SK-N-SH (cell line): ENCODE data around the gene APOL4. TPM values are rescaled to one million over a fixed set of nuclear protein-coding genes. Genes with fewer than 3 reads are reported as not detected.

Experiments
- CTCF ChIA-PET: fragments of 300-600, 350-600 bp; formaldehyde crosslinking; extraction: SDS; loops from one replicate; lab custom pipeline; 2021; lab: Yijun Ruan, JAX
- POLR2A ChIA-PET: fragments of 350-600 bp; sonication (Branson Sonifier 250); formaldehyde crosslinking; extraction: SDS; loops from one replicate; lab custom pipeline; 2020; ENCODE audit warnings: antibody characterized with exemption, inconsistent platforms; lab: Yijun Ruan, JAX
- DNase-seq: peaks from one replicate; pipeline ENCODE4 v3.0.0; 2012
- H2AFZ ChIP-seq: fragments of 200-600 bp; sonication (generic); 2 replicates; pipeline ENCODE4 v1.8.1; 2016; ENCODE audit warnings: antibody characterized with exemption, mild to moderate bottlenecking, low read depth
- H3F3A ChIP-seq: fragments of 200-600 bp; sonication (generic); replicated peaks from 2 replicates; pipeline ENCODE3; 2016; ENCODE audit warnings: antibody characterized with exemption, mild to moderate bottlenecking; ENCODE audit not compliant: insufficient read depth
- H3K27ac ChIP-seq, 2 experiments: fragments of 200-500 bp in 1 of 2; fragments of 200-600 bp in 1 of 2; sonication (Bioruptor generic) in 1 of 2; sonication (generic), shearing (Covaris generic) in 1 of 2; 2 replicates each; pipeline versions ENCODE4 v1.5.1 to v1.6.1; 2014 to 2016; ENCODE audit warnings: low read depth in 2 of 2, inconsistent platforms in 1 of 2, low read length in 1 of 2, mild to moderate bottlenecking in 1 of 2, mixed read lengths in 1 of 2
- H3K27me3 ChIP-seq: fragments of 200-600 bp; sonication (generic), shearing (Covaris generic); 2 replicates; pipeline ENCODE4 v1.6.1; 2016; ENCODE audit warnings: mixed run types; ENCODE audit not compliant: insufficient read depth
- H3K36me3 ChIP-seq, 2 experiments: fragments of 200-500 bp in 1 of 2; fragments of 200-600 bp in 1 of 2; sonication (Bioruptor generic) in 1 of 2; sonication (generic) in 1 of 2; replicated peaks in 1 of 2; 2 replicates each; pipeline versions ENCODE3 to v1.5.1; 2014 to 2016; ENCODE audit warnings: low read length in 1 of 2, mild to moderate bottlenecking in 1 of 2; ENCODE audit not compliant: insufficient read depth in 2 of 2, control insufficient read depth in 1 of 2
- H3K4me1 ChIP-seq, 2 experiments: fragments of 200-500 bp in 1 of 2; fragments of 200-600 bp in 1 of 2; sonication (Bioruptor generic) in 1 of 2; sonication (generic), shearing (Covaris generic) in 1 of 2; 2 replicates each; pipeline versions ENCODE4 v1.5.1 to v1.6.1; 2014 to 2016; ENCODE audit warnings: low read depth in 1 of 2, low read length in 1 of 2, mixed run types in 1 of 2; ENCODE audit not compliant: insufficient read depth in 2 of 2, control insufficient read depth in 1 of 2
- H3K4me2 ChIP-seq: fragments of 200-600 bp; sonication (generic), shearing (Covaris generic); 2 replicates; pipeline ENCODE4 v1.6.1; 2017; ENCODE audit warnings: mixed run types
- H3K4me3 ChIP-seq, 2 experiments: fragments of 200-500 bp in 1 of 2; fragments of 200-600 bp in 1 of 2; sonication (Bioruptor generic) in 1 of 2; sonication (generic), shearing (Covaris generic) in 1 of 2; 2 replicates each; pipeline versions ENCODE4 v1.5.1 to v1.8.1; 2014 to 2016; ENCODE audit warnings: low read depth in 2 of 2, inconsistent platforms in 1 of 2, low read length in 1 of 2, mild to moderate bottlenecking in 1 of 2, mixed read lengths in 1 of 2, moderate library complexity in 1 of 2
- H3K79me2 ChIP-seq: fragments of 200-600 bp; sonication (generic); 2 replicates; pipeline ENCODE4 v1.8.1; 2017; ENCODE audit warnings: mild to moderate bottlenecking; ENCODE audit not compliant: insufficient read depth
- H3K9ac ChIP-seq: fragments of 200-600 bp; sonication (generic); 2 replicates; pipeline ENCODE4 v1.6.1; 2017; ENCODE audit warnings: mixed run types
- H3K9me2 ChIP-seq: fragments of 200-600 bp; sonication (generic); 2 replicates; pipeline ENCODE4 v1.6.1; 2017; ENCODE audit warnings: mixed run types
- H3K9me3 ChIP-seq: fragments of 200-600 bp; sonication (generic); 2 replicates; pipeline ENCODE4 v1.6.1; 2017; ENCODE audit warnings: mixed run types, mild to moderate bottlenecking, moderate library complexity
- H4K20me1 ChIP-seq: fragments of 200-600 bp; sonication (generic); 2 replicates; pipeline ENCODE4 v1.6.1; 2017; ENCODE audit warnings: mild to moderate bottlenecking, mixed run types; ENCODE audit not compliant: insufficient read depth
- CHD2 ChIP-seq: fragments of 150-350 bp; IDR thresholded peaks from 2 replicates; pipeline ENCODE4 v1.6.1; 2018; ENCODE audit warnings: low read length; ENCODE audit not compliant: partially characterized antibody
- EP300 ChIP-seq, 2 experiments: IDR thresholded peaks; 2 replicates each; pipeline versions ENCODE4 v1.4.0 to v1.6.1; 2012; ENCODE audit warnings: borderline replicate concordance in 1 of 2, low read depth in 1 of 2, low read length in 1 of 2
- EZH2phosphoT487 ChIP-seq: fragments of 200-600 bp; sonication (generic); IDR thresholded peaks from 2 replicates; pipeline ENCODE4 v1.6.1; 2017; ENCODE audit warnings: low read depth, mixed run types, mild to moderate bottlenecking, antibody characterized with exemption, moderate library complexity, borderline replicate concordance
- FOSL2 ChIP-seq: IDR thresholded peaks from 2 replicates; pipeline ENCODE4 v1.4.0; 2012; ENCODE audit warnings: low read depth, mild to moderate bottlenecking, moderate library complexity, borderline replicate concordance
- FOXJ3 ChIP-seq: sonication (generic); formaldehyde crosslinking; IDR thresholded peaks from 2 replicates; pipeline ENCODE4 v1.5.1; 2020; ENCODE audit warnings: mild to moderate bottlenecking, missing genetic modification reagents
- FOXM1 ChIP-seq: IDR thresholded peaks from 2 replicates; pipeline ENCODE4 v1.4.0; 2012; ENCODE audit warnings: low read depth, mild to moderate bottlenecking
- JUND ChIP-seq: IDR thresholded peaks from 2 replicates; pipeline ENCODE4 v1.4.0; 2012
- MEF2A ChIP-seq: IDR thresholded peaks from 2 replicates; pipeline ENCODE4 v1.4.0; 2012; ENCODE audit warnings: low read depth, borderline replicate concordance
- MXI1 ChIP-seq: IDR thresholded peaks from 2 replicates; pipeline ENCODE4 v1.6.1; 2012; ENCODE audit warnings: mild to moderate bottlenecking, low read depth, low read length, improper control_type of control experiment
- NFIC ChIP-seq: IDR thresholded peaks from 2 replicates; pipeline ENCODE4 v1.4.0; 2012; ENCODE audit warnings: borderline replicate concordance
- NRF1 ChIP-seq: IDR thresholded peaks from 2 replicates; pipeline ENCODE4 v1.6.1; 2012; ENCODE audit warnings: low read depth, mild to moderate bottlenecking, low read length
- POLR2AphosphoS5 ChIP-seq: IDR thresholded peaks from 2 replicates; pipeline ENCODE4 v1.6.1; 2012; ENCODE audit warnings: low read depth, low read length
- RXRA ChIP-seq: IDR thresholded peaks from 2 replicates; pipeline ENCODE4 v1.4.0; 2012; ENCODE audit warnings: low read depth, mild to moderate bottlenecking, borderline replicate concordance
- SIN3A ChIP-seq: IDR thresholded peaks from 2 replicates; pipeline ENCODE4 v1.6.1; 2012; ENCODE audit warnings: low read depth, mild to moderate bottlenecking, low read length, moderate library complexity, borderline replicate concordance
- SMC3 ChIP-seq: IDR thresholded peaks from 2 replicates; pipeline ENCODE4 v1.6.1; 2012; ENCODE audit warnings: low read depth, low read length, improper control_type of control experiment
- YY1 ChIP-seq: IDR thresholded peaks from 2 replicates; pipeline ENCODE4 v1.4.0; 2012; ENCODE audit warnings: low read depth, mild to moderate bottlenecking
- WGBS: methylation state at CpG from one replicate; pipeline ENCODE4 v1.1.6; 2017; ENCODE audit warnings: low lambda C conversion rate; 5-methylcytosine and 5-hydroxymethylcytosine counted together
- polyA plus RNA-seq, 3 experiments: library from polyadenylated mRNA; depleted of rRNA; stranded (reverse); fragments of >200 nt; gene quantifications; 2 replicates each; pipeline ENCODE4 v1.2.3, GENCODE V29; 2012
- TF ChIP-seq, protein P1 (sequence below): IDR thresholded peaks from 2 replicates; pipeline ENCODE4; 2012
- TF ChIP-seq, protein P2 (sequence below): IDR thresholded peaks from 2 replicates; pipeline ENCODE4 v1.4.0; 2012; ENCODE audit warnings: low read depth
- TF ChIP-seq, protein P3 (sequence below): fragments of 200-600 bp; sonication (generic); IDR thresholded peaks from 2 replicates; pipeline ENCODE4 v1.6.1; 2017; ENCODE audit warnings: antibody characterized with exemption, mild to moderate bottlenecking, moderate library complexity
- TF ChIP-seq, protein P4 (sequence below): IDR thresholded peaks from 2 replicates; pipeline ENCODE4 v1.6.1; 2012; ENCODE audit warnings: mild to moderate bottlenecking, low read depth, low read length, moderate library complexity

APOL4 gene
- polyA plus RNA-seq, 1 of the 3 experiments (the other 2 are of a cell fraction): 0.08 TPM

DNA sequence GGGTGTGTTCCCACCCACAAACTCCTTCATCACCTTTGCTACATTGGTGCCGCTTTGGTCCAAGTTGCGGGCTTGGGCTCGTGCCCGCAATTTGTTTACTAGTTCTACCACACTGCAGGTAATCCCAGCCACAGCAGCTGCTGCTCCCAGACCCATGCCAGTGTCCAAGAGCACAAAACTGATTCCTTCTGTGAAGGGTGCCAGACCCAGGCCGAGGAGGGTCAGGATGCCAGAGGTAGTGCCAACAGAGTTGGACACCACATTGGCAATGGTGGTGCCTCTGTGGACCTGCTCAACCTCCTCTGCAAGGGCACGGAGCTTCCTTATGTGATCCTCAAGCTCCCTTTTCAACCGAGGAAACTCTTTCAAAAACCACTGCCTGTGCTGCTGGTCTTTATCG lies 26.2 kb upstream of the APOL4 start (continued):
- TF ChIP-seq, protein P1, sequence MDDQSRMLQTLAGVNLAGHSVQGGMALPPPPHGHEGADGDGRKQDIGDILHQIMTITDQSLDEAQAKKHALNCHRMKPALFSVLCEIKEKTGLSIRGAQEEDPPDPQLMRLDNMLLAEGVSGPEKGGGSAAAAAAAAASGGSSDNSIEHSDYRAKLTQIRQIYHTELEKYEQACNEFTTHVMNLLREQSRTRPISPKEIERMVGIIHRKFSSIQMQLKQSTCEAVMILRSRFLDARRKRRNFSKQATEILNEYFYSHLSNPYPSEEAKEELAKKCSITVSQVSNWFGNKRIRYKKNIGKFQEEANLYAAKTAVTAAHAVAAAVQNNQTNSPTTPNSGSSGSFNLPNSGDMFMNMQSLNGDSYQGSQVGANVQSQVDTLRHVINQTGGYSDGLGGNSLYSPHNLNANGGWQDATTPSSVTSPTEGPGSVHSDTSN: no peak
- TF ChIP-seq NRF1 (no peak), FOXM1 (no peak)

GRCh38 chr22:36227396-36227795 lies 25.8 kb upstream of the APOL4 start:
- Histone ChIP-seq H2AFZ (no peak overlapping the region), H3F3A (no peaks in the 10 kb centered on the region), H3K79me2 (no peaks in the 10 kb centered on the region), H3K9me2 (no peaks in the 10 kb centered on the region), H3K4me3 (no peak overlapping the region), H3K36me3 (peaks cover 0 to 17% of the 10 kb centered on the region in 2 experiments)
- CTCF ChIA-PET: interaction anchor here (0.9 to 2.2 kb wide), 6 partner anchors 13 to 74 kb away, joined by 3 to 10 read pairs (median 3); no protein-coding TSS in a partner anchor
- DNase-seq: no peak
- 93% methylated on average over 9 of the region's 9 CpGs for WGBS
- TF ChIP-seq NFIC: no peak
- TF ChIP-seq EZH2phosphoT487: no peak
- no peak for TF ChIP-seq SMC3
- TF ChIP-seq MXI1: no peak
- no peak for TF ChIP-seq FOXM1
- TF ChIP-seq EP300 (IDR thresholded peaks at IDR 0.05; ENCODE audit: borderline replicate concordance in 1 of 2, low read depth in 1 of 2, low read length in 1 of 2): no peak
- TF ChIP-seq POLR2AphosphoS5: no peak
- no peak for TF ChIP-seq RXRA
- TF ChIP-seq CHD2: no peak
- TF ChIP-seq, protein P2, sequence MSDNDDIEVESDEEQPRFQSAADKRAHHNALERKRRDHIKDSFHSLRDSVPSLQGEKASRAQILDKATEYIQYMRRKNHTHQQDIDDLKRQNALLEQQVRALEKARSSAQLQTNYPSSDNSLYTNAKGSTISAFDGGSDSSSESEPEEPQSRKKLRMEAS: no peak
- TF ChIP-seq, all 33 proteins: peak for 0
- Histone ChIP-seq H3K9me3 (no peaks in the 10 kb centered on the region), H3K4me1 (no peaks in the 10 kb centered on the region), H3K27me3 (no peaks in the 10 kb centered on the region), H3K27ac (no peak overlapping the region), H3K4me2 (no peak overlapping the region), H4K20me1 (no peaks in the 10 kb centered on the region), H3K9ac (no peak overlapping the region)
- POLR2A ChIA-PET: no interaction called here

- Histone ChIP-seq H2AFZ (no peak overlapping the region), H3F3A (no peaks in the 10 kb centered on the region), H4K20me1 (no peaks in the 10 kb centered on the region), H3K79me2 (no peaks in the 10 kb centered on the region), H3K27me3 (no peaks in the 10 kb centered on the region), H3K9me3 (no peaks in the 10 kb centered on the region), H3K4me1 (peaks cover 0 to 5% of the 10 kb centered on the region in 2 experiments; a peak in 1 of 4 replicates), H3K4me3 (no peak overlapping the region), H3K4me2 (no peak overlapping the region), H3K27ac (no peak overlapping the region), H3K9ac (no peak overlapping the region), H3K36me3 (peaks cover 0 to 8% of the 10 kb centered on the region in 2 experiments), H3K9me2 (no peaks in the 10 kb centered on the region)
- POLR2A ChIA-PET: no interaction called here
- WGBS: 97% methylated on average over 5 of the region's 5 CpGs
- CTCF ChIA-PET: interaction anchor here (0.7 to 2.2 kb wide), 3 partner anchors 13 to 46 kb away, joined by 3 to 10 read pairs (median 4); partner anchors contain the start of gene APOL2
- DNase-seq: no peak
- TF ChIP-seq JUND: no peak
- TF ChIP-seq YY1: no peak
- no peak for TF ChIP-seq MXI1
- no peak for TF ChIP-seq MEF2A
- TF ChIP-seq, protein P3, sequence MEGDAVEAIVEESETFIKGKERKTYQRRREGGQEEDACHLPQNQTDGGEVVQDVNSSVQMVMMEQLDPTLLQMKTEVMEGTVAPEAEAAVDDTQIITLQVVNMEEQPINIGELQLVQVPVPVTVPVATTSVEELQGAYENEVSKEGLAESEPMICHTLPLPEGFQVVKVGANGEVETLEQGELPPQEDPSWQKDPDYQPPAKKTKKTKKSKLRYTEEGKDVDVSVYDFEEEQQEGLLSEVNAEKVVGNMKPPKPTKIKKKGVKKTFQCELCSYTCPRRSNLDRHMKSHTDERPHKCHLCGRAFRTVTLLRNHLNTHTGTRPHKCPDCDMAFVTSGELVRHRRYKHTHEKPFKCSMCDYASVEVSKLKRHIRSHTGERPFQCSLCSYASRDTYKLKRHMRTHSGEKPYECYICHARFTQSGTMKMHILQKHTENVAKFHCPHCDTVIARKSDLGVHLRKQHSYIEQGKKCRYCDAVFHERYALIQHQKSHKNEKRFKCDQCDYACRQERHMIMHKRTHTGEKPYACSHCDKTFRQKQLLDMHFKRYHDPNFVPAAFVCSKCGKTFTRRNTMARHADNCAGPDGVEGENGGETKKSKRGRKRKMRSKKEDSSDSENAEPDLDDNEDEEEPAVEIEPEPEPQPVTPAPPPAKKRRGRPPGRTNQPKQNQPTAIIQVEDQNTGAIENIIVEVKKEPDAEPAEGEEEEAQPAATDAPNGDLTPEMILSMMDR: no peak
- TF ChIP-seq FOXJ3: no peak
- TF ChIP-seq SIN3A: no peak
- TF ChIP-seq POLR2AphosphoS5: no peak
- TF ChIP-seq RXRA: no peak
- no peak for TF ChIP-seq FOSL2
- TF ChIP-seq, protein P4, sequence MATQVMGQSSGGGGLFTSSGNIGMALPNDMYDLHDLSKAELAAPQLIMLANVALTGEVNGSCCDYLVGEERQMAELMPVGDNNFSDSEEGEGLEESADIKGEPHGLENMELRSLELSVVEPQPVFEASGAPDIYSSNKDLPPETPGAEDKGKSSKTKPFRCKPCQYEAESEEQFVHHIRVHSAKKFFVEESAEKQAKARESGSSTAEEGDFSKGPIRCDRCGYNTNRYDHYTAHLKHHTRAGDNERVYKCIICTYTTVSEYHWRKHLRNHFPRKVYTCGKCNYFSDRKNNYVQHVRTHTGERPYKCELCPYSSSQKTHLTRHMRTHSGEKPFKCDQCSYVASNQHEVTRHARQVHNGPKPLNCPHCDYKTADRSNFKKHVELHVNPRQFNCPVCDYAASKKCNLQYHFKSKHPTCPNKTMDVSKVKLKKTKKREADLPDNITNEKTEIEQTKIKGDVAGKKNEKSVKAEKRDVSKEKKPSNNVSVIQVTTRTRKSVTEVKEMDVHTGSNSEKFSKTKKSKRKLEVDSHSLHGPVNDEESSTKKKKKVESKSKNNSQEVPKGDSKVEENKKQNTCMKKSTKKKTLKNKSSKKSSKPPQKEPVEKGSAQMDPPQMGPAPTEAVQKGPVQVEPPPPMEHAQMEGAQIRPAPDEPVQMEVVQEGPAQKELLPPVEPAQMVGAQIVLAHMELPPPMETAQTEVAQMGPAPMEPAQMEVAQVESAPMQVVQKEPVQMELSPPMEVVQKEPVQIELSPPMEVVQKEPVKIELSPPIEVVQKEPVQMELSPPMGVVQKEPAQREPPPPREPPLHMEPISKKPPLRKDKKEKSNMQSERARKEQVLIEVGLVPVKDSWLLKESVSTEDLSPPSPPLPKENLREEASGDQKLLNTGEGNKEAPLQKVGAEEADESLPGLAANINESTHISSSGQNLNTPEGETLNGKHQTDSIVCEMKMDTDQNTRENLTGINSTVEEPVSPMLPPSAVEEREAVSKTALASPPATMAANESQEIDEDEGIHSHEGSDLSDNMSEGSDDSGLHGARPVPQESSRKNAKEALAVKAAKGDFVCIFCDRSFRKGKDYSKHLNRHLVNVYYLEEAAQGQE: no peak
- no peak for TF ChIP-seq FOXM1
- no peak for TF ChIP-seq EZH2phosphoT487
- TF ChIP-seq NFIC: no peak
- TF ChIP-seq NRF1: no peak
These were observed 24.6 kb upstream of the APOL4 start for GRCh38 chr22:36226189-36226588.
